GM12891 (cell line): ENCODE measurements around the gene CARS1.

ENCODE experiments used
- POLR2A ChIP-seq: IDR thresholded peaks from 2 replicates; pipeline ENCODE4 v1.6.1; 2011; ENCODE audit warnings: low read depth, low read length, control low read depth
- POLR2AphosphoS5 ChIP-seq: IDR thresholded peaks from 2 replicates; pipeline ENCODE4 v1.6.1; 2011; ENCODE audit warnings: low read depth, low read length, control low read depth
- SPI1 ChIP-seq: IDR thresholded peaks from 2 replicates; pipeline ENCODE4 v1.6.1; 2011; ENCODE audit warnings: low read depth, low read length, control low read depth

DNA sequence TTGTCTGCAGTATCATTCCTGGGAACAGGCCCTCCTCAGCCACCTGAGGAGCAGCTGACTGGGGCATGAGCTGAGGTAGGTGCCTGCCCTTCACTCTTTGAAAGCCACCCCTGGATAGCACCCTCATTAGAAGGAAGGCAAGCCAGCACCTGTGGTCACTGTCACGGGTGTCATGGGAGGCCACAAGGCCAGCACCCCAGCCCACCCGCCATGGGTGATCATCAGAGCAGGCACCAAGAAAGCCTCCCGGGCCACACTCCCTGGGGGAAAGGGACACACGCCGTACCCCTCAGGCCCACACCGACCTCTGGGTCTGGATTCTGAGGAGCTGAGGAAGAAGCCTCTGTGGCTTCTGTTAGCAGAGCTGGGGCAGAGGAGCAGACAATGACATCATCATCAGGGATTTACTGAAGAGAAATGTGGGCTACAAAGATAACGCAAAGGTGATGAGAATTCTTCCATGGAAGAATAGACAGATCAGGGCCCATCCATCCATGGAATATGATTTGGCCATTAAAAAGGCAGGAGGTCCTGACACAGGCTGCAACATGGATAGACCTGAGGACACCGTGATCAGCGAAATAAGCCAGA lies 48.4 kb downstream of the CARS1 start:
- TF ChIP-seq POLR2AphosphoS5 (no peak), POLR2A (no peak), SPI1 (no peak)
